ENCODE measurements around the gene LAMB1.
A peak's percentile ranks its signal among the peaks of the same experiment; 100 is the strongest.
"Not testable (repeated sequence)": the region's sequence is repeated elsewhere in the genome, so short reads cannot be mapped to it uniquely, and the experiment has no call there.

LAMB1 gene

GRCh38 chr7:107891636-107892366, 111.2 kb downstream of the LAMB1 start:
- no peaks in the 10 kb centered on the region for H3K9me3 Mint-ChIP-seq
- ATAC-seq (peak; percentile 9), DNase-seq (peak; percentile 12)
- peaks cover 55% of the 10 kb centered on the region for H3K4me1 Mint-ChIP-seq
- peak overlapping the region; percentile 99 for H3K4me3 Mint-ChIP-seq
- peak overlapping the region; percentile 90 for H3K27ac Mint-ChIP-seq
- H3K27me3 Mint-ChIP-seq, result no peaks in the 10 kb centered on the region
- H3K36me3 Mint-ChIP-seq (ENCODE audit: low read depth), result peaks cover 32% of the 10 kb centered on the region

- H3K27ac Mint-ChIP-seq, result peak within 1 kb of the TSS; percentile 99
- H3K4me1 Mint-ChIP-seq, result peaks cover 51% of the 10 kb centered on the region
Observed at GRCh38 chr7:107890962-107891635, 111.9 kb downstream of the LAMB1 start, which contains the start of gene DLD. Gene DLD (plus strand): TSS chr7:107891183. CDS start chr7:107891251, 68 bp downstream.

GRCh38 chr7:107890493-107890961, 112.4 kb downstream of the LAMB1 start:
- peaks cover 5% of the 10 kb centered on the region for H3K27me3 Mint-ChIP-seq
- H3K4me3 Mint-ChIP-seq, result peak overlapping the region; percentile 99
- DNase-seq (no peak), ATAC-seq (no peak)
- no peaks in the 10 kb centered on the region for H3K9me3 Mint-ChIP-seq
- H3K36me3 Mint-ChIP-seq (ENCODE audit: low read depth), result peaks cover 26% of the 10 kb centered on the region
- H3K4me1 Mint-ChIP-seq, result peaks cover 48% of the 10 kb centered on the region
- H3K27ac Mint-ChIP-seq, result peak overlapping the region; percentile 99

More at GRCh38 chr7:107890962-107891635, 111.9 kb downstream of the LAMB1 start, which contains the start of gene DLD:
- peak within 1 kb of the TSS; percentile 99 for H3K4me3 Mint-ChIP-seq
- DNase-seq (peak; percentile 95), ATAC-seq (peak; percentile 99)
- no peaks in the 10 kb centered on the region for H3K27me3 Mint-ChIP-seq
- no peaks in the 10 kb centered on the region for H3K9me3 Mint-ChIP-seq
- H3K36me3 Mint-ChIP-seq (ENCODE audit: low read depth), result peaks cover 29% of the 10 kb centered on the region

GRCh38 chr7:107889992-107890391, 113.0 kb downstream of the LAMB1 start:
- Mint-ChIP-seq H3K4me1 (peaks cover 44% of the 10 kb centered on the region), H3K27ac (peak overlapping the region; percentile 99), H3K27me3 (peaks cover 6% of the 10 kb centered on the region), H3K36me3 (ENCODE audit: low read depth) (peaks cover 21% of the 10 kb centered on the region), H3K9me3 (no peaks in the 10 kb centered on the region), H3K4me3 (peak overlapping the region; percentile 99)
- ATAC-seq, result no peak
- DNase-seq, result no peak

- ATAC-seq; H3K36me3 Mint-ChIP-seq (ENCODE audit: low read depth); H3K4me3 Mint-ChIP-seq; DNase-seq; H3K27ac Mint-ChIP-seq; H3K9me3 Mint-ChIP-seq: not testable (repeated sequence)
- Mint-ChIP-seq H3K27me3 (peaks cover 15% of the 10 kb centered on the region), H3K4me1 (peaks cover 23% of the 10 kb centered on the region)
Observed at GRCh38 chr7:107887827-107888226, 115.1 kb downstream of the LAMB1 start.

GRCh38 chr7:107884066-107884818, 118.7 kb downstream of the LAMB1 start:
- DNase-seq, result no peak
- no peak for ATAC-seq
- Mint-ChIP-seq H3K4me3 (no peak overlapping the region), H3K4me1 (no peaks in the 10 kb centered on the region), H3K36me3 (ENCODE audit: low read depth) (no peaks in the 10 kb centered on the region), H3K9me3 (no peaks in the 10 kb centered on the region), H3K27ac (no peak overlapping the region), H3K27me3 (peaks cover 17% of the 10 kb centered on the region)

GRCh38 chr7:107882766-107883165, 120.2 kb downstream of the LAMB1 start:
- ATAC-seq, result no peak
- no peak for DNase-seq
- Mint-ChIP-seq H3K4me1 (peaks cover 2% of the 10 kb centered on the region), H3K36me3 (ENCODE audit: low read depth) (no peaks in the 10 kb centered on the region), H3K27me3 (peaks cover 17% of the 10 kb centered on the region), H3K4me3 (no peak overlapping the region), H3K27ac (no peak overlapping the region), H3K9me3 (no peaks in the 10 kb centered on the region)

- Mint-ChIP-seq H3K4me3 (no peak overlapping the region), H3K27me3 (peaks cover 10% of the 10 kb centered on the region), H3K36me3 (ENCODE audit: low read depth) (no peaks in the 10 kb centered on the region), H3K4me1 (peaks cover 9% of the 10 kb centered on the region), H3K9me3 (no peaks in the 10 kb centered on the region), H3K27ac (no peak overlapping the region)
- ATAC-seq, result peak; percentile 67
- DNase-seq, result peak; percentile 32
Observed at GRCh38 chr7:107879400-107880035, 123.4 kb downstream of the LAMB1 start.

- no peaks in the 10 kb centered on the region for H3K36me3 Mint-ChIP-seq (ENCODE audit: low read depth)
- H3K27ac Mint-ChIP-seq, result no peak overlapping the region
- DNase-seq (no peak), ATAC-seq (no peak)
- H3K27me3 Mint-ChIP-seq, result peaks cover 6% of the 10 kb centered on the region
- H3K4me1 Mint-ChIP-seq, result peaks cover 12% of the 10 kb centered on the region
- H3K4me3 Mint-ChIP-seq, result no peak overlapping the region
- H3K9me3 Mint-ChIP-seq, result no peaks in the 10 kb centered on the region
Observed at GRCh38 chr7:107878636-107879035, 124.3 kb downstream of the LAMB1 start.

- Mint-ChIP-seq H3K9me3 (no peaks in the 10 kb centered on the region), H3K4me3 (no peak overlapping the region), H3K4me1 (peaks cover 12% of the 10 kb centered on the region), H3K27me3 (peaks cover 2% of the 10 kb centered on the region), H3K27ac (no peak overlapping the region), H3K36me3 (ENCODE audit: low read depth) (no peaks in the 10 kb centered on the region)
- DNase-seq, result no peak
- ATAC-seq, result no peak
Observed at GRCh38 chr7:107877731-107878382, 125.1 kb downstream of the LAMB1 start.

- no peak overlapping the region for H3K4me3 Mint-ChIP-seq
- ATAC-seq (no peak), DNase-seq (no peak)
- H3K9me3 Mint-ChIP-seq, result no peaks in the 10 kb centered on the region
- H3K36me3 Mint-ChIP-seq (ENCODE audit: low read depth), result no peaks in the 10 kb centered on the region
- H3K27me3 Mint-ChIP-seq, result no peaks in the 10 kb centered on the region
- no peak overlapping the region for H3K27ac Mint-ChIP-seq
- H3K4me1 Mint-ChIP-seq, result peaks cover 12% of the 10 kb centered on the region
Observed at GRCh38 chr7:107876916-107877315, 126.0 kb downstream of the LAMB1 start.

GRCh38 chr7:107874605-107875446, 128.1 kb downstream of the LAMB1 start:
- Mint-ChIP-seq H3K27ac (no peak overlapping the region), H3K27me3 (no peaks in the 10 kb centered on the region), H3K9me3 (no peaks in the 10 kb centered on the region), H3K4me3 (no peak overlapping the region), H3K36me3 (ENCODE audit: low read depth) (no peaks in the 10 kb centered on the region), H3K4me1 (peaks cover 12% of the 10 kb centered on the region)
- ATAC-seq, result peak; percentile 87
- peak; percentile 32 for DNase-seq

GRCh38 chr7:107874111-107874510, 128.8 kb downstream of the LAMB1 start:
- H3K36me3 Mint-ChIP-seq (ENCODE audit: low read depth), result no peaks in the 10 kb centered on the region
- no peak for ATAC-seq
- H3K4me3 Mint-ChIP-seq, result no peak overlapping the region
- no peak overlapping the region for H3K27ac Mint-ChIP-seq
- no peaks in the 10 kb centered on the region for H3K9me3 Mint-ChIP-seq
- H3K27me3 Mint-ChIP-seq, result no peaks in the 10 kb centered on the region
- no peak for DNase-seq
- H3K4me1 Mint-ChIP-seq, result peaks cover 12% of the 10 kb centered on the region

All from activated naive CD8-positive, alpha-beta T cell treated with anti-CD3 and anti-CD28 coated beads, Interleukin-2, amount 50 U/mL, for 24 hours (primary cell).